Cardiac muscle cell (in vitro differentiated cells and primary cell): ENCODE data around the gene WDR91. TPM values are rescaled to one million over a fixed set of nuclear protein-coding genes. Genes with fewer than 3 reads are reported as not detected.
A peak's percentile ranks its signal among the peaks of the same experiment; 100 is the strongest.

Source experiments
- DNase-seq, 2 donors: peaks; one replicate each; pipeline versions ENCODE4 v3.0.0 to v3.0.0-alpha.2; 2010 to 2017; ENCODE audit warnings: low read depth in 1 of 2, low spot score in 1 of 2
- H3K27ac ChIP-seq: fragments of 200-600 bp; sonication (generic); 2 replicates; pipeline ENCODE4 v1.5.1; 2016
- H3K27me3 ChIP-seq: fragments of 200-600 bp; sonication (generic); 2 replicates; pipeline ENCODE4 v1.6.0; 2016; ENCODE audit warnings: control low read depth
- H3K36me3 ChIP-seq: fragments of 200-600 bp; sonication (generic); 2 replicates; pipeline ENCODE4 v1.5.1; 2016; ENCODE audit warnings: control low read depth
- H3K4me1 ChIP-seq: fragments of 200-600 bp; sonication (generic); 2 replicates; pipeline ENCODE4 v1.8.1; 2017; ENCODE audit warnings: low read depth, mild to moderate bottlenecking, mixed run types
- H3K4me3 ChIP-seq: fragments of 200-600 bp; sonication (generic); 2 replicates; pipeline ENCODE4 v1.5.1; 2016; ENCODE audit warnings: mild to moderate bottlenecking
- H3K9me3 ChIP-seq: fragments of 200-600 bp; sonication (generic); 2 replicates; pipeline ENCODE4 v1.5.1; 2017; ENCODE audit warnings: low read depth, mild to moderate bottlenecking, control low read depth
- polyA plus RNA-seq: library from polyadenylated mRNA; unstranded; fragments of >200 nt; fragmentation: Nextera tagmentation; extraction: Ambion mirVana; gene quantifications from 2 replicates; pipeline ENCODE4 v1.2.1, GENCODE V29; 2016
- total RNA-seq: library from RNA; depleted of rRNA; stranded (reverse); fragments of >200 nt; gene quantifications from 2 replicates; pipeline ENCODE4 v1.2.3, GENCODE V29; 2016
- TF ChIP-seq, protein P1 (sequence below): IDR thresholded peaks from 2 replicates; pipeline ENCODE4 v1.5.1; 2012; ENCODE audit warnings: low read depth, mild to moderate bottlenecking, low read length

Gene WDR91
- total and polyA plus RNA-seq, 2 experiments from 2014 or later: 13.6 to 16.7 TPM

DNA sequence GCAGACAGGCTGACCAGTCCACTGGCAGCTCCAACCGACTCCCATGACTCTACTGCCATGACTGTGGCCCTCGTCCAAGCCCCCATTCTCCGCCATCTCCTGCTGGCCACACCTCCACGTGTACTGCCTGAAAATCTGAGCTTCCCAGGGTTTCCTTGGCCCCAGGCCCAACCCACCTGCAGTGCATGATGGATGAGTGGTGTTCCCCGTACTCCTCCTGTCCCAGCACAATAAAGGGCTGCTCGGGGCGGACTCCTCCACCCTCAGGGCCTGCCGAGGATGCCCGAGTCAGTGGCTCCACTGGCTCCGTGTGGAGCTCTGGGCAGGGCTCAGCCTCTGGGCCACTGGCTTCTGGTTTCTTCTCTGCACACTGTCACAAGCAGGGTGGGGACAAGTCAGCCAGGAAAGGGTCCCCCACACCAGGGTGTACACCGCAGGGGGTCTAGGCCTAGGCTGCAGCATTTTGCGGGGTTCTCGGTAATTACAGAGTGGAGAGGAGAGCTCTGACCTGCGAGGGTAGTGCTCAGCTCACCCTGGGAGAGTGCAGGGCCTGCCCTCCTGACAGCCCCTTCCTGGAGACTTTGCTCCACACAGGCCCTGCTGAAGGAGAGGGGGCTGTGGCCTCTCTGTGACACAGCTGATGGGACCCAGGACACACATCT, 15.2 kb downstream of the WDR91 start:
- TF ChIP-seq, protein P1, sequence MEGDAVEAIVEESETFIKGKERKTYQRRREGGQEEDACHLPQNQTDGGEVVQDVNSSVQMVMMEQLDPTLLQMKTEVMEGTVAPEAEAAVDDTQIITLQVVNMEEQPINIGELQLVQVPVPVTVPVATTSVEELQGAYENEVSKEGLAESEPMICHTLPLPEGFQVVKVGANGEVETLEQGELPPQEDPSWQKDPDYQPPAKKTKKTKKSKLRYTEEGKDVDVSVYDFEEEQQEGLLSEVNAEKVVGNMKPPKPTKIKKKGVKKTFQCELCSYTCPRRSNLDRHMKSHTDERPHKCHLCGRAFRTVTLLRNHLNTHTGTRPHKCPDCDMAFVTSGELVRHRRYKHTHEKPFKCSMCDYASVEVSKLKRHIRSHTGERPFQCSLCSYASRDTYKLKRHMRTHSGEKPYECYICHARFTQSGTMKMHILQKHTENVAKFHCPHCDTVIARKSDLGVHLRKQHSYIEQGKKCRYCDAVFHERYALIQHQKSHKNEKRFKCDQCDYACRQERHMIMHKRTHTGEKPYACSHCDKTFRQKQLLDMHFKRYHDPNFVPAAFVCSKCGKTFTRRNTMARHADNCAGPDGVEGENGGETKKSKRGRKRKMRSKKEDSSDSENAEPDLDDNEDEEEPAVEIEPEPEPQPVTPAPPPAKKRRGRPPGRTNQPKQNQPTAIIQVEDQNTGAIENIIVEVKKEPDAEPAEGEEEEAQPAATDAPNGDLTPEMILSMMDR: no peak
- DNase-seq: no peak
- Histone ChIP-seq H3K27me3 (no peaks in the 10 kb centered on the region), H3K4me1 (peaks cover 8% of the 10 kb centered on the region), H3K9me3 (no peaks in the 10 kb centered on the region), H3K4me3 (no peak overlapping the region), H3K36me3 (peaks cover 23% of the 10 kb centered on the region), H3K27ac (no peak overlapping the region)

DNA sequence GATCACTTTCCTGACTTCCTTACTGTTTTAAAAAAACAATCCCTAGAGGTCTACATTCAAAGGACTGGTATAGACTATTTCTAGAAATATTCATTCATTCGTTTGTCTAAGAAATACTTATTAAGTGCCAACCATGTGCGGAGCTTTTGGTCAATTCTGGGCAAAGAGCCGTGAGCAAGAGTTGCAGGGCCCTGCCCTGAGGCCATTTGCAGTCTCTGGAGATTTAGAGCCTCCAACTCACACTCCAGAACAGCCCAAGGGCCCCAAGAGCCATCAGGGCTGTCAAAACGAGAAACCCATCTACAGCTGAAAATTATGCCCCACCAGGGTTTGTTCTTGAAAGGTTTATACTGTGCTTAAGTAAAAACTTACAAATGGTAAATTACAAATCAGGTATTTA, 16.2 kb downstream of the WDR91 start:
- Histone ChIP-seq H3K4me3 (no peak overlapping the region), H3K9me3 (no peaks in the 10 kb centered on the region)

DNA sequence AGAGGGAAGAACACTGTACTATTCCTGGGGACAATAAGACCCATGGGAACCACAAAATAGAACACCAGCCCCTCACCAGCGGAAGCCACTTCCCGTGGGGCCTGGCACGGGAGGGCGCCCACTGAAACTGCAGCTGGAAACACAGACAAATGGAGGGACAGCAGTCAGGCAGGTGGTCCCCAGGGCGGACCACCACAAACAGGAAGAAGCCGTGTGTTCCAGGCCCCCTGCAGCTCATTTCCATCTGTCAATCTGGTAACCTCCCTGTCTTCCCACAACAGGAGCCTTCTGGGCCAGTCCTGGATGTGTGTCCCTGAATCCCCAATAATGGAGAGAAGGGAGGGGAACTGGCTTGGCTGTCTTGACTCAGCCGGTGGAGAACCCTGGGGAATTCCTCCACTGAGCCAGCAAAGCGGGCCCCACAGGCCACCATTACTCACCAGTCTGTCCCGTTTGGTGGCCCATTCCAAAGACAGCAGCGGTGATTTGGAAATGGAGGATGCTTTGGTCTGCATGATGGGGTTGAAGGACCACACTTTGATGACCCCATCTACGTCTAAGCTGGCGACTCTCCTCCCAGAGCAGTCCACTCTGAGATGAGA, 16.7 kb downstream of the WDR91 start:
- no peak for DNase-seq
- H3K4me1 ChIP-seq: no peaks in the 10 kb centered on the region
- no peaks in the 10 kb centered on the region for H3K9me3 ChIP-seq
- TF ChIP-seq, protein P1: no peak
- H3K36me3 ChIP-seq: peaks cover 23% of the 10 kb centered on the region
- H3K27ac ChIP-seq: no peak overlapping the region
- H3K4me3 ChIP-seq: no peak overlapping the region
- no peaks in the 10 kb centered on the region for H3K27me3 ChIP-seq

More for the DNA sequence above, 16.2 kb downstream of the WDR91 start:
- DNase-seq: no peak
- TF ChIP-seq, protein P1: no peak
- Histone ChIP-seq H3K27ac (no peak overlapping the region), H3K27me3 (no peaks in the 10 kb centered on the region), H3K4me1 (no peaks in the 10 kb centered on the region), H3K36me3 (peaks cover 23% of the 10 kb centered on the region)

- DNase-seq: peak in 1 of 2 donors; percentile 44
- H3K27me3 ChIP-seq: no peaks in the 10 kb centered on the region
- TF ChIP-seq, protein P1: no peak
- H3K36me3 ChIP-seq: peaks cover 29% of the 10 kb centered on the region
- no peaks in the 10 kb centered on the region for H3K4me1 ChIP-seq
- H3K4me3 ChIP-seq: no peak overlapping the region
- no peaks in the 10 kb centered on the region for H3K9me3 ChIP-seq
- H3K27ac ChIP-seq: no peak overlapping the region
Measured at GRCh38 chr7:135193615-135194081, 17.7 kb downstream of the WDR91 start.

DNA sequence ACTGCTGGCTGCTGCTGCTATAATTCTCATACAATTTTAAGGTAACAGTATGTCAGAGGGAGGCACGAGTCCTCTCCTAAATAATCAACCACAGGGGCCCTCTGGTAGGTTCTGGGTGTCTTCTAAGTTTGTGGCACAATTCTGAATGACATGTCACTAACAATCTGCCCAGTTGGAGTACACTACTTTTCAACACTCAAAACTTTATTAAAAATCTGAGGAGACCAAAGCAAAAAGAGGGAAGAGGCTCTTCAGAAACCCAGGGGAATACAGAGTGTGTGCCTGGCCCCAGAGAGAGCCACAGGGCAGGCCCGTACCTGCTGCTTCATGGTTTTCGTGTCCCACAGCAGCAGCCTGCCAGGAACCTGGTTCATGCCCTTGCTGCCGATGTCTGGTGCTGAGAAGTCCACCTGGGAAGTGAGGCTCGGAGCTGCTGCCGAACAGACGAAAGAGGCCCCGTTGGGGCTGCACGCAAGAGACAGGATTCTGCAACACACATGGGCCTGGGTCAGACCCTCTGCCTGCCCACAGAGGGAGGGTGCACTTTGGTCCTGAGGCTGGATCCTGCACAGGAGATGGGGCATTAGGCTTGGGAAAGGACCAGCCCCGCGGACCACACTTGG, 18.3 kb downstream of the WDR91 start:
- H3K4me3 ChIP-seq: no peak overlapping the region
- TF ChIP-seq, protein P1: no peak
- no peak overlapping the region for H3K27ac ChIP-seq
- no peaks in the 10 kb centered on the region for H3K4me1 ChIP-seq
- H3K27me3 ChIP-seq: no peaks in the 10 kb centered on the region
- no peak for DNase-seq
- peaks cover 32% of the 10 kb centered on the region for H3K36me3 ChIP-seq
- H3K9me3 ChIP-seq: no peaks in the 10 kb centered on the region
